Thymus (tissue), 11 donors: Measurements from ENCODE around the gene IGF2BP3. TPM values are rescaled to one million over a fixed set of nuclear protein-coding genes. Genes with fewer than 3 reads are reported as not detected.

Experiments
- DNase-seq, 9 donors: peaks; one replicate each; pipeline ENCODE4 v3.0.0-alpha.2; 2013; ENCODE audit warnings: low spot score in 9 of 9, low read depth in 6 of 9, missing footprints in 1 of 9
- H3K27ac ChIP-seq, 2 donors: one replicate each; pipeline ENCODE4 v1.5.1; 2013; ENCODE audit warnings: control low read depth in 1 of 2, low read depth in 1 of 2, low read length in 1 of 2, mild to moderate bottlenecking in 1 of 2, moderate library complexity in 1 of 2
- H3K27me3 ChIP-seq, 2 donors: one replicate each; pipeline ENCODE4 v1.5.1; 2013; ENCODE audit warnings: low read length in 1 of 2; ENCODE audit not compliant: control insufficient read depth in 2 of 2, insufficient read depth in 1 of 2
- H3K36me3 ChIP-seq, 2 donors: one replicate each; pipeline ENCODE4 v1.5.1; 2013; ENCODE audit warnings: low read length in 1 of 2, mild to moderate bottlenecking in 1 of 2, moderate library complexity in 1 of 2; ENCODE audit not compliant: control insufficient read depth in 2 of 2, insufficient read depth in 2 of 2
- H3K4me1 ChIP-seq, 2 donors: one replicate each; pipeline ENCODE4 v1.5.1; 2013; ENCODE audit warnings: low read length in 2 of 2; ENCODE audit not compliant: control insufficient read depth in 2 of 2, insufficient read depth in 2 of 2
- H3K4me3 ChIP-seq, 2 donors: one replicate each; pipeline ENCODE4 v1.5.1; 2013; ENCODE audit warnings: low read length in 2 of 2, control low read depth in 1 of 2, mild to moderate bottlenecking in 1 of 2
- H3K9me3 ChIP-seq, 2 donors: one replicate each; pipeline ENCODE4 v1.5.1; 2013; ENCODE audit warnings: low read length in 1 of 2, mild to moderate bottlenecking in 1 of 2; ENCODE audit not compliant: control insufficient read depth in 2 of 2, insufficient read depth in 1 of 2
- WGBS: extraction: QIAGEN DNeasy Blood & Tissue Kit; methylation state at CpG from one replicate; pipeline ENCODE4 v1.1.7; 2013; 5-methylcytosine and 5-hydroxymethylcytosine counted together
- polyA plus RNA-seq: library from polyadenylated mRNA; stranded (reverse); fragments of 200-250 nt; gene quantifications from one replicate; pipeline ENCODE4 v1.2.3, GENCODE V29; 2013
- total RNA-seq: library from RNA; stranded (reverse); fragments of 120-200 nt; gene quantifications from one replicate; pipeline ENCODE4 v1.2.4, GENCODE V29; 2013
- donor health status: healthy.

IGF2BP3 gene
- total and polyA plus RNA-seq, 2 donors: 3.4 to 16.5 TPM

GRCh38 chr7:23267357-23267756 is 202.9 kb downstream of the IGF2BP3 start:
- H3K4me1 ChIP-seq: no peaks in the 10 kb centered on the region
- 97% methylated on average over 2 of the region's 2 CpGs for WGBS
- H3K27ac ChIP-seq: no peak overlapping the region
- no peaks in the 10 kb centered on the region for H3K36me3 ChIP-seq
- no peak for DNase-seq
- H3K9me3 ChIP-seq: no peaks in the 10 kb centered on the region
- H3K4me3 ChIP-seq: no peak overlapping the region
- no peaks in the 10 kb centered on the region for H3K27me3 ChIP-seq

- no peaks in the 10 kb centered on the region for H3K4me1 ChIP-seq
- H3K4me3 ChIP-seq: no peak overlapping the region
- H3K9me3 ChIP-seq: no peaks in the 10 kb centered on the region
- no peaks in the 10 kb centered on the region for H3K27me3 ChIP-seq
- H3K36me3 ChIP-seq: no peaks in the 10 kb centered on the region
- no peak for DNase-seq
- WGBS: 97% methylated on average over 2 of the region's 2 CpGs
- no peak overlapping the region for H3K27ac ChIP-seq
Observed at GRCh38 chr7:23266918-23267317, 203.4 kb downstream of the IGF2BP3 start.

- H3K27ac ChIP-seq: no peak overlapping the region
- no peaks in the 10 kb centered on the region for H3K9me3 ChIP-seq
- H3K4me1 ChIP-seq: no peaks in the 10 kb centered on the region
- no peak overlapping the region for H3K4me3 ChIP-seq
- H3K36me3 ChIP-seq: no peaks in the 10 kb centered on the region
- no peaks in the 10 kb centered on the region for H3K27me3 ChIP-seq
- no peak for DNase-seq
- 91% methylated on average over 7 of the region's 7 CpGs for WGBS
Observed at GRCh38 chr7:23264916-23265458, 205.3 kb downstream of the IGF2BP3 start.

- DNase-seq: peak in 7 of 9 donors; percentile 33 to 69 (median 46)
- no peak overlapping the region for H3K27ac ChIP-seq
- WGBS: 13% methylated on average over 7 of the region's 7 CpGs
- no peaks in the 10 kb centered on the region for H3K27me3 ChIP-seq
- H3K4me3 ChIP-seq: no peak overlapping the region
- no peaks in the 10 kb centered on the region for H3K4me1 ChIP-seq
- H3K36me3 ChIP-seq: no peaks in the 10 kb centered on the region
- no peaks in the 10 kb centered on the region for H3K9me3 ChIP-seq
Observed at GRCh38 chr7:23261843-23262452, 208.3 kb downstream of the IGF2BP3 start.

- Histone ChIP-seq H3K27me3 (no peaks in the 10 kb centered on the region), H3K4me3 (no peak overlapping the region), H3K9me3 (no peaks in the 10 kb centered on the region), H3K27ac (no peak overlapping the region), H3K36me3 (no peaks in the 10 kb centered on the region), H3K4me1 (no peaks in the 10 kb centered on the region)
- 94% methylated on average over 10 of the region's 10 CpGs for WGBS
- no peak for DNase-seq
Observed at GRCh38 chr7:23260371-23260770, 209.9 kb downstream of the IGF2BP3 start.

Other genes with a start within 250 kb of the IGF2BP3 start
- gene GPNMB, start 223.7 kb downstream of the IGF2BP3 start, total RNA-seq: 63.4 TPM
- 150 TPM for gene GPNMB, start 223.7 kb downstream of the IGF2BP3 start, polyA plus RNA-seq
- gene MALSU1, start 171.2 kb downstream of the IGF2BP3 start, total RNA-seq: 42.3 TPM
- gene MALSU1, start 171.2 kb downstream of the IGF2BP3 start, polyA plus RNA-seq: 33.1 TPM
- gene TRA2A, start 61.5 kb upstream of the IGF2BP3 start, total RNA-seq: 35.7 TPM
- 160 TPM for gene TRA2A, start 61.5 kb upstream of the IGF2BP3 start, polyA plus RNA-seq
- gene CCDC126, start 126.9 kb upstream of the IGF2BP3 start, total RNA-seq: 18.4 TPM
- 8.3 TPM for gene CCDC126, start 126.9 kb upstream of the IGF2BP3 start, polyA plus RNA-seq
- 4.9 TPM for gene FAM221A, start 209.7 kb upstream of the IGF2BP3 start, total RNA-seq
- gene FAM221A, start 209.7 kb upstream of the IGF2BP3 start, polyA plus RNA-seq: 7.5 TPM
- gene STK31, start 239.7 kb upstream of the IGF2BP3 start, total RNA-seq: 0.42 TPM
- 0.75 TPM for gene STK31, start 239.7 kb upstream of the IGF2BP3 start, polyA plus RNA-seq